ENCODE measurements around the gene CFAP46.

DNA sequence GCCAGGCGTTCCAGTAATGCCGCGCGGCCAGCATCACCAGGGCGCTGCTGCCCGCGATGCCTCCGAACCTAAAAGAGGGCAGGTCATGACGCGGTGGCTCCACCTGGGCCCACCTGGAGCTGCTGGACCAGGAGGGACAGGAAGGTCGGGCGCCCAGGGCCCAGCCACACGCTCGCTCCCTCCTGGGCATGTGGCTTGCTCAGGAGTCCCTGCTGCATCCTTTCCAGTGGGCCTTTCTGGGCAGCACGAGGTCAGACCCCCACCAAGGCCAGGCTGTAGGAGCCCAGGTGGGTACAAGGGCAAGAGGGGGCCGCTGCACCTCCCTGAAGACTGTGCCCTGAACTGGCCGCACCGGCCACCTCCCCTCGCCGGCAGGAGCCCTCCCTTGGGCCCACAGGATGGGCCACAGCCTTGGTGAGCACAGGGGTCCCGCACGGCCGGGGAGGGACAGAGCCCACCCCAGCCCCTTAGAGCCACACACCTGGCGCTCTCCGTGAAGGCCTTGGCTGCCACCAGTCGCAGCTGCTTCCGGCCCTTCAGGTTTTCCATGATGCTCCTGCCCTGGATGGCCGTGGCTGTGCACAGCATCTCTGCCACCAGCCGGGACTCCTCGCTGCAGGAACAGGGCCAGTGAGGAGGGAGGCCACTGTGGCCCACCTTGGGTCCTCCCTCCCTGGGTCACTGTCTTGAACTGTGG lies 43.2 kb downstream of the CFAP46 start:
- TF ChIP-seq, protein P1, sequence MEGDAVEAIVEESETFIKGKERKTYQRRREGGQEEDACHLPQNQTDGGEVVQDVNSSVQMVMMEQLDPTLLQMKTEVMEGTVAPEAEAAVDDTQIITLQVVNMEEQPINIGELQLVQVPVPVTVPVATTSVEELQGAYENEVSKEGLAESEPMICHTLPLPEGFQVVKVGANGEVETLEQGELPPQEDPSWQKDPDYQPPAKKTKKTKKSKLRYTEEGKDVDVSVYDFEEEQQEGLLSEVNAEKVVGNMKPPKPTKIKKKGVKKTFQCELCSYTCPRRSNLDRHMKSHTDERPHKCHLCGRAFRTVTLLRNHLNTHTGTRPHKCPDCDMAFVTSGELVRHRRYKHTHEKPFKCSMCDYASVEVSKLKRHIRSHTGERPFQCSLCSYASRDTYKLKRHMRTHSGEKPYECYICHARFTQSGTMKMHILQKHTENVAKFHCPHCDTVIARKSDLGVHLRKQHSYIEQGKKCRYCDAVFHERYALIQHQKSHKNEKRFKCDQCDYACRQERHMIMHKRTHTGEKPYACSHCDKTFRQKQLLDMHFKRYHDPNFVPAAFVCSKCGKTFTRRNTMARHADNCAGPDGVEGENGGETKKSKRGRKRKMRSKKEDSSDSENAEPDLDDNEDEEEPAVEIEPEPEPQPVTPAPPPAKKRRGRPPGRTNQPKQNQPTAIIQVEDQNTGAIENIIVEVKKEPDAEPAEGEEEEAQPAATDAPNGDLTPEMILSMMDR (IDR thresholded peaks at IDR 0.05; ENCODE audit: poor library complexity, severe bottlenecking): no peak
- no peak for TF ChIP-seq POLR2AphosphoS5 (IDR thresholded peaks at IDR 0.05)

All from neural cell (in vitro differentiated cells).